ENCODE data around the gene PPP4R3A.
"Not testable (repeated sequence)": the region's sequence is repeated elsewhere in the genome, so short reads cannot be mapped to it uniquely, and the experiment has no call there.

The PPP4R3A gene

DNA sequence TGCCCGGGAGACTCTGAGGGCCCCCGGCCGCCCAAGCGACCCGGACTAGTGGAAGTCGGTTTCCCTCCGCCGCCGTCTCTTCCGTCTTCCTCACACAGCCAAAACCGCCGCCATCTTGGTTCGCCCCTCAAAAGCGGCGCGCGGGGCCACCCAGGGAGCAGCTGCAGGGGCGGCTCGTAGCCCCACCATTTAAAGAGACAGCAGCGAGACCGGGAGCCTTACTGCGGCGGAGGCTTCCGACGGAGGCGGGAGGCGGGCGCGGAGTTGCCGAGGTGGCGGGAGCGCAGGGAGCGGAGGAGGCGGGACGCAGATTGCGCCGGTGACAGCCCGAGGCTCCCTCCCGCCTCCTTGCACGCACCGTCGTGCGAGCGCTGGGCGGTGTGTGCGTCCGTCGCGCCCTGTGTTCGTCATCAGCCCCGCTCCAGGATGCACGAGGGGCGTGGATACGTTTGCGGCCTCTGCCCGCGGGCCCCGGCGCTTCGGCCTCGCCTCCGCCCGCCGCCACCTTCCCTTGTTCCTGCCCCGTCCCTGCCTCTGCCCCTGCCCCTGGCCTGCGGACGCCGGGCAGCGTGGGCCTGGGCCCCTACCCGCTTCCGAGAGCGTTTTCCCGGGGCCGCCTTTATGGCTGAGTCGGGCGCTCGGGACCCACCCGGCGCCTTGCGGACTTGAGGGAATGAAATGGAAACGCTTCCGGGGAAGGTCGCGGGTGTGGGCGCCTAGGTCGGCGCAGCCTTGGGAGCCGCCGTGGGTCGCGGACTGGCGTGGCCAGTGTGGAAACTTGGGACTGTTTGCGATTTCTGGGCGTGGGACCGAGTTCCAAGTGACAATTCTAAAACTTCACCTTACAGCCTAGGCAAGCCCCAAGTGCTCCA is at the start of gene PPP4R3A:
Gene PPP4R3A (minus strand): TSS at position 140 of the 872 bp plus-strand sequence. CDS start 663 bp downstream, outside the sequence.
- DNase-seq = peak; percentile 97

DNA sequence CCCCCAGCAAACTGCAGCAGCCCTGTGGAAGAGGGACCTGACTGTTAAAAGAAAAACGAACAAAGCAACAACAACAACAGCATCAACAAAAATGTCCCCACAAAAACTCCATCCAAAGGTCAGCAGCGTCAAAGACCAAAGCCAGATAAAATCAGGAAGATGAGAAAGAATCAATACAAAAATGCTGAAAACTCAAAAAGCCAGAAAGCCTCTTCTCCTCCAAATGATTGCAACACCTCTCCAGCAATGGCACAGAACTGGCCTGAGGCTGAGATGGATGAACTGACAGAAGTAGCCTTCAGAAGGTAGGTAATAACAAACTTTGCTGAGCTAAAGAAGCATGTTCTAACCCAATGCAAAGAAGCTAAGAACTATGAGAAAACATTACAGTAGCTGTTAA is 45.4 kb upstream of the PPP4R3A start:
- DNase-seq = no peak

DNA sequence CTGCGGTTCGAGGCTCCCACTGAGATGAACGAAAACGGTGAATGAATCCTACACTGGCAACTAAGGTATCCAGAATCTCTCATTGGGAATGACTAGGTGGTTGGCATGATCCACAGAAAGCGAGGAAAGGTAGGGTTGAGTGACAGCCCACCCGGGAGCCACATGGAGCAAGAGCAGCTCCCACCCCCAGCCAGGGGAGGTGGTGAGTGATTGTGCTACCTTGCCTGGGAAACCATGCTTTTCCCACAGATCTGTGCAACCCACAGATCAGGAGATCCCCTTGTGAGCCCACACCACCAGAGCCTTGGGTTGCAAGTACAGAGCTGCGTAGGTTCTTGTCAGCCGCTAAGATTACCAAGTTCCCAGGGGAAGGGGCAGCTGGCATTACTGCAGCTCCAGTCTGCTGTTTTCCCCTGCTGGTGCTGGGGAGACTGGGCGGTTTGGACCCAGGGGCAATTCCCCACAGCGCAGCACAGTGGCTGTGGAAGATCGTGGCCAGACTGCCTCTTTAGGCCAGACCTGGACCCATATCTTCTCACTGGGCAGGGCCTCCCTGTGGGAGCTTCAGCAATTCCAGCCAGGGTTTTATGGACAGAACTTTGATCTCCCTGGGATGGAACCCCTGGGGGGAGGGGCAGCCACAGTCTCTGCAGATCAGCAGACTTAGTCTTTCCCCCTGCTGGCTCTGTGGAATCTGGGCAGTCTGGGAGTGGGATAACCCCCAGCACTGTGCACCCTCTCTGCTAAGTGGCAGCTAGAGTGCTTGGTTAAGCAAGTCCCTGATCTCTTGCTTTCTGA is 44.6 kb upstream of the PPP4R3A start:
- DNase-seq = no peak

GRCh38 chr14:91548108-91548507 is 38.0 kb upstream of the PPP4R3A start:
- no peak for DNase-seq

DNA sequence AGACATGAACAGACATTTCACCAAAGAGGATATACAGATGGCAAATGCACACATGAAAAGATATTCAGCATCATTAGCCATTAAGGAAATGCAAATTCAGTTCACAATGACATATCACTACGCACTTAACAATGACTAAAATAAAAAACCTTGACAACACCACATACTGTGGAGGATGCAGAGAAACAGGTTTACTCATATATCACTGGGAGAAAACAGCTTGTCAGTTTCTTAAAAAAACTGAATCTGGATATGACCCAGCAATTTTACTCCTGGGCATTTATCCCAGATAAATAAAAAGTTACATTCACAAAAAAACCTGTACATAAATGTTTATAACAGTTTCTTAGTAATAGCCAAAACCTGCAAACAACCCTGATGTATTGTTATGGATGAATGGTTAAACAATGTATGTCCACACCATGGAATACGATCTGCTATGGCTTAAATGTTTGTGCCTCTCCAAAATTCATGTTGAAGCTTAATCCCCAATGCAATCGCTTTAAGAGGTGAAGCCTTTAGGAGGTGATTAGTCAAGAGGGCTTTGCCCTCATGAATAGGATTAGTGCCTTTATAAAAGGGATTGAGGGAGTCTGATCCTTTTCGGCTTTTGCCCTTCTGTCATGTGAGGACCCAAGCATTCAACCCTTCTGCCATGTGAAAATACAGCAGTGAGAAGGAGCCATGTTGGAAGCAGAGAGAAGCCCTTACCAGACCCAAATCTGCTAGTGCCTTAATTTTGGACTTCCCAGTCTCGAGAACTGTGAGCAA is 36.0 kb upstream of the PPP4R3A start:
- no peak for DNase-seq

DNA sequence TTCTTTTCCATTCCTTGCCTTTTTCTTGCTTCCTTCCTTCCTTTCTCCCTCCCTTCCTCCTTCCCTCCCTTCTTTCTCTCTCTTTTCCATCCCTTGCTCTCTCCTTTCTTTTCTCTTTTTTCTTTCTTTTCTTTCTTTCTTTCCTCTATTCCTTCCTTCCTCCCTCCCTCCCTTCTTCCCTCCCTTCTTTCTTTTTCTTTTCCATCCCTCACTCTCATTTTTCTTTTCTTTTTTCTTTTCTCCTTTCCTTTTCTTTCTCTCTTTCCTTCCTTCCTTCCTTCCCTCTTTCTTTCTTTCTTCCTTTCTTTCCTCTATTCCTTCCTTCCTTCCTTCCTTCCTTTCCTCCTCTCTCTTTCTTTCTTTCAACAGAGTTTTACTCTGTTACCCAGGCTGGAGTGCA is 35.1 kb upstream of the PPP4R3A start:
- DNase-seq = no peak

DNA sequence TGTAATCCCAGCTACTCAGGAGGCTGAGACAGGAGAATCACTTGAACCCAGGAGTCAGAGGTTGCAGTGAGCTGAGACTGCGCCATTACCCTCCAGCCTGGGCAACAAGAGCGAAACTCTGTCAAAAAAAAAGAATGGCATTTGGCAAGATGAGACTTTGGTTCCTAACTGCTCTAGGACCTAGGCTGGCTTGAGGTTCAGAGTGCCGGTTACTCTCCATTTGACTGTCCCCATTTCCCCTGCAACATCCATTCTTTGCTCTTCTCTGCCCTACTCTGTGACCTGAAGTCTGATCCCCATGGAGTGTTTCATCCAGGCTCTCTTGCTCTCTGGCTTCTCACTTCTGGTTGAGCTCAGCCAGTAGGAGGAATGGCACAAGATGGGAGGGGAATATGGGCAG is 26.2 kb upstream of the PPP4R3A start:
- no peak for DNase-seq

DNA sequence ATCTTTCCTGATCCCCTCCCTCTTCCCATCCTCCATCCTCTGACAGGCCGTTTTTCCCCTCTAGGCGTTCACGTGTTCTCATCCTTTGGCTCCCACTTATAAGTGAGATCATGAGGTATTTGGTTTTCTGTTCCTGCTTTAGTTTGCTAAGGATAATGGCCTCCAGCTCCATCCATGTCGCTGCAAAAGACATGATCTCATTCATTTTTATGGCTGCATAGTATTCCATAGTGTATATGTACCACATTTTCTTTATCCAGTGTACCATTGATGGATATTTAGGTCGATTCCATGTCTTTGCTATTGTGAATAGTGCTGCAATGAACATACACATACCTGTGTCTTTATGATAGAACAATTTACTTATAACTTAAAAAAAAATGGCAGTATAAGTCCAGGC is 23.9 kb upstream of the PPP4R3A start:
- not testable (repeated sequence) for DNase-seq

DNA sequence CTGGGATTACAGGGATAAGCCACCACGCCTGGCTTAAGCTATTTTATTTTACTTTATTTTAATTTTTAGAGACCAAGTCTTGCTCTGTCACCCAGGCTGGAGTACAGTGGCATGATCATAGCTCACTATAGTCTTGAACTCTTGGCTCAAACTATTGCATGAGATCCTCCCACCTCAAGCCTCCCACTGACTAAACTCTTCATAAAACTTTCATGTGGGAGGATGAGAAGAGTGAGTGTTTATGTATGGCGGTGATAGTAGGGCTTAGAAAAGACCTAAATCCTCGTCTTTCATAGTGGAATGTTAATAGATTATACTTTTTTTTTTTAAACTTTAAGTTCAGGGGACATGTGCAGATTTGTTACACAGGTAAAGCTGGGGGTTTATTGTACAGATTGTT is 23.5 kb upstream of the PPP4R3A start:
- DNase-seq = no peak

GRCh38 chr14:91523972-91524371 is 13.9 kb upstream of the PPP4R3A start:
- DNase-seq = no peak

DNA sequence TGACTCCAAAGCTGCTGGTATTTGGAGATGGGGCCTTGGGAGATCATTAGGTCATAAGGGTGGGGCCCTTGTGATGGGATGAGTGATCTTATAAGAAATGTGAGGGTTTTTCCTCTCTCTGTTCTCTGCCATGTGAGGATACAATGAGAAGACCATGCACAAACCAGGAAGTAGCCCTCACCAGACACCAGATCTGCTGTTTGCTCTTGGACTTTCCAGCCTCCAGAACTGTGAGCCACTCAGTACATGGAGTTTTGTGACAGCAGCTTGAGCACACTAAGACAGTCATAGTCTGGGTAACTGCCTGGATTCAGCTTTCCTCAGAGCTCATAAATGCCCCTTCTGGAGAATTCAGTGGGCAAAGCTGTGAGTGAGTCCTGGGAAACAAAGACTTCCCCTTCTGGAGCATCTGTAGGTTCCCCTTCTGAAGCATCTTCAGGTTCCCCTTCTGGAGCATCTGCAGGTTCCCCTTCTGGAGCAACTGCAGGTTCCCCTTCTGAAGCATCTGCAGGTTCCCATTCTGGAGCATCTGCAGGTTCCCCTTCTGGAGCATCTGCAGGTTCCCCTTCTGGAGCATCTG is 11.0 kb upstream of the PPP4R3A start:
- no peak for DNase-seq

DNA sequence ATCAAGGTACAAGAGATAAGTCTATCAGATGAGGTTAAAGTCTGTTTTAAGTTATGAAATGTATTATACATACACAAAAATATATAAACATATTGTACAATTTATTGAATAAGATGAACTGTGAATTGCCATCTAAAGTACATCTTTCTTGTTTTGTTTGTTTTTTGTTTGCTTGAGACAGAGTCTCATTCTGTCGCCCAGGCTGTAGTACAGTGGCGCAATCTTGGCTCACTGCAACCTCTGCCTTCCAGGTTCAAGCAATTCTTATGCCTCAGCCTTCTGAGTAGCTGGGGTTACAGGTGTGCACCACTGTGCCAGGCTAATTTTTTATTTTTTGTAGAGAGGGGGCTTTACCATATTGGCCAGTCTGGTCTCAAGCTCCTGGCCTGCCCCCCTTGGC is 10.0 kb upstream of the PPP4R3A start:
- DNase-seq = no peak

GRCh38 chr14:91519239-91520036 is 9.3 kb upstream of the PPP4R3A start:
- no peak for DNase-seq

DNA sequence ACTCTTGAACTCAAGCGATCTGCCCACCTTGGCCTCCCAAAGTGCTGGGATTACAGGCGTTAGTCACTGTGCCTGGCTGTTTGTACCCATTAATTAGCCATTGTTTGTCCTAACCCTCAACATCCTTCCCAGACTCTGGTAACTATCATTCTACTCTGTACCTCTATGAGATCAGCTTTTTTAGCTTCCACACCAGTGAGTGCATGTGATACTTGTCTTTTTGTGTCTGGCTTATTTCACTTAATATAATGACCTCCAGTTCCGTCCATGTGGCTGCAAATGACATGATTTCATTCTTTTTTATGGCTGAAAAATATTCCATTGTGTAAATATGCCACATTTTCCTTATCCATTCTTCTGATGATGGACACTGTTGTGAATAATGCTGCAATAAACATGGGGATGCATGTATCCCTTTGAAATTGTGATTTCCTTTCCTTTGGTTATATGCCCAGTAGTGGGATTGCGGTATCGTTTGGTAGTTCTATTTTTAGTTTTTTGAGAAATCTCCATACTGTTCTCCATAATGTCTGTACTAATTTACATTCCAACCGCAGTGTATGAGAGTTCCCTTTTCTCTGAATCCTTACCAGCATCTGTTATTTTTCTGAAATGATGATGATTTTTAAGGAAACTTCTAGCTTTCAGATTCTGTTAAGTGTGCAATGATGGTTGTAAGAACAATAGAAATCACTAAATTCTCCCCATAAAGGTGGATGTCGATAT is 6.7 kb upstream of the PPP4R3A start:
- no peak for DNase-seq

DNA sequence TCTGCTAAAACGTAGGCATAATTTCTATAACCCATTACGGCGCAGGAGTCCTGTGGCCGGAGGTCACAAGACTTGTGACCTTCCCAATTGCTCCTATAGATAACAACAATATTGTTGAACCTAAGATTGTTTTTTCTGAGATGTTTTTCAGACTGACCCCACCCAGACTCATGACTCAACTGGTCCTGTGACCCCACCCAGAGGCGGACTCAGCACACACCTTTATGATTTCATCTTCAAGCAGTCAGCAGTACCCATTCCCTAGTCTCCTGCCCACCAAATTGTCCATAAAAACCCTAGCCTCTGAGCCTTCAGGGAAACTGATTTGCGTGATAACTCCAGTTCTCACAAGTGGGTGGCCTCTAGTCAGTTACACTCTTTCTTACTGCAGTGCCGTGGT is 5.9 kb upstream of the PPP4R3A start:
- no peak for DNase-seq

DNA sequence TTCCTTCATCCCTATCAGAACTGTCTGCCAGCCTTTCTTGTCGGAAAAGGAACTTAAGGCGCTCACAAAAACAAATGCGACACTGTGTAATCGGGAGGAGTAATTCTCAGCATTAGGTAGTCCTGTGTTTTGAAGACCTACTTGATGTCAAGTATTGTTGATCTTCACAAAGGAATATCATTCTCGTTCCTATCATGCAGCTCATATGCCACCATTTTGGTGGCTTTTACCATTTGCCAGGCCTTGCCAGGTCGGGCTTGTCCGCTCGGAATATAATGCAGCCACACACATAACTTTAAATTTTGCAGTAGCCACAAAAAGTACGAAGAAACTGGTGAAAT is 903 bp upstream of the PPP4R3A start:
- DNase-seq = no peak

DNA sequence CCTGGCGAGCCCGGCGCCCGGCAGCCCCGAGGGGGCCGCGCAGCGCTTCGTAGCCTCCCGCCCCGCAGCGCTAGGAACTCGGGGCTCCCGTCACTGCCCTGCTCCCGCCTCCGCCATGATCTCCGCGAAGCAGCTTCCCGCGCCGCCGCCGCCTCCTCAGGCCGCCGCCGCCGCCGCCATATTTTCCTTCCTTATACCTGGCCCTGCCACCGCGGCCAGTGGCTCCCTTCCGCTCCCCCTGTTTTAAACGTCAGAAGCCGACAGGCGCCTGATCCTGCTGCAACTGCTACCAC is 286 bp downstream of the PPP4R3A start:
- DNase-seq = no peak

GRCh38 chr14:91509083-91509877 is 830 bp downstream of the PPP4R3A start:
- peak; percentile 3 for DNase-seq

GRCh38 chr14:91508105-91508504 is 2.0 kb downstream of the PPP4R3A start:
- no peak for DNase-seq

GRCh38 chr14:91506226-91506625 is 3.9 kb downstream of the PPP4R3A start:
- DNase-seq = no peak

DNA sequence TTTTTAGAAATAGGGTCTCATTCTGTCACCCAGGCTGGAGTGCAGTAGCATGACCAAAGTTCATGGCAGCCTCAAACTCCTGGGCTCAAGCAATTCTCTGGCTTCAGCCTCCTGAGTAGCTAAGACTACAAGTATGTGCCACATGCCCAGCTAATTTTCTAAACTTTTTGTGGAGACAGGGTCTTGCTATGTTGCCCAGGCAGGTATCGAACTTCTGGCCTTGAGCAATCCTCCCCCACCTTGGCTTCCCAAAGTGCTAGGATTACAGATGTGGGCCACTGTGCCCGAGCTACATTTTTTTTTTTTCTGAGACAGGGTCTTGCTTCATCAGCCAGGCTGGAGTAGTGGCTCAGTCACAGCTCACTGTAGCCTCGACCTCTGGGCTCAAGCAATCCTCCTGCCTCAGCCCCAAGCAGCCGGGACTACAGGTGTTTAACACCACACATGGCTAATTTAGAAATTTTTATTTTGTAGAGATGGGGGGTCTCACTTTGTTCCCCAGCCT is 7.1 kb downstream of the PPP4R3A start:
- no peak for DNase-seq
